HG02943 (cell line): ENCODE data around the gene AUTS2.

Source experiments
- ATAC-seq: cut with Tn5 transposase; IDR thresholded peaks from one replicate; pipeline ENCODE4 v1.9.1; 2021; ENCODE audit warnings: mild to moderate bottlenecking, low read depth, moderate library complexity; ENCODE audit not compliant: unreplicated experiment

AUTS2 gene

DNA sequence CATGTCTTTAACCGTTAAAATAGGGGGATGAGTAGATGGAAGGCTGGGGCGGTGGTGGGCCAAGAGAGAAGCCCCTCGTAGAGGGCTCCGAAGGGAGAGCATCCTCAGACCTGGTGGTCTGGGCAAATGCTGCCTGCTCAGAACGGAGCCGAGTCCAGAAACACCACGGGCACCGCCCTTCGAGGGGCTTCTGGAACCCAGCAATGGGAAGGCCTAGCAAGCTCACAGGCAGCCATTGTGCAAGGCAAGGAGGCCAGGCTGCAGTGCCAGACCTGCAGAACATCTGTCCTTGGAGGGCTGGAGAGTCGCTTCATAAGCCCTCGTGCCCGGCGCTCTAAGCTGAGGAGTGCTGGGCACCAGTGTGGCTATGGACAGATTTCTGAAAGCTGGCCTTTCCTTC, 889.6 kb downstream of the AUTS2 start:
- ATAC-seq: no peak

DNA sequence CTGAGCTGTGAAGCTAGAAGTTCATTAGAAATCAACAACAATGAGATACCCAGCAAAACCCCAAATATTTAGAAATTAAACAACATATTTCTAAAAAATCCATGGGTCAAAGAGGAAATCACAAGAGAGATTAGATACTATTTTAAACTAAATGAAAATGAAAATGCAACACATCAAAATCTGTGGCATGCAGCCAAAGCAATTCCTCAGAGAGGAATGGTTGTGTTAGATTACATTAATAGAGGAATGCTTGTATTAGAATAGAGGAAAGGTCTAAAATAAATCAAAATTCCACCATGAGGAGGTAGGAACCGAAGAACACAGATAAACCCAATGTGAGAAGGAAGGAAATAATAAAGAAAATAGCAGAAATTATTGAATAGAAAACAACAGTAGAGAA, 891.5 kb downstream of the AUTS2 start:
- ATAC-seq: no peak

DNA sequence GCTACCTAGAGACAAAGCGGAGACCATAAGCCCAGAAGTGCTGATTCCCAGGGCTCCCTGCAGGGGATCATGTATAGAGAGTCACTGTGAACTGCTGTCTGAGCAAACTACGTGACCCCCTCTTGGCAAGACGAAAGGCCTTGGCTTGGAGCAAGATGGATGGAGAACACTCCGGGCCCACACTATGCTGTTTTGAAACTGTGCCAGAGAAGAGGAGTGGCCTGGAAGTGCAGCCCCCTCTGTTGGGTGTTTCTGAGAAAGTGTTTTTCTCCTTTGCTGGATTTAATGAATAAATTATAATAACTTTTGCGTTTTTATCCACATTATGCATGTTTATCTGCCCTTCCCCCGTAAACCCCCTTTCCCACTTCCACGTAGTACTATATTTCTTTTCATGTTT, 894.4 kb downstream of the AUTS2 start:
- ATAC-seq: no peak

DNA sequence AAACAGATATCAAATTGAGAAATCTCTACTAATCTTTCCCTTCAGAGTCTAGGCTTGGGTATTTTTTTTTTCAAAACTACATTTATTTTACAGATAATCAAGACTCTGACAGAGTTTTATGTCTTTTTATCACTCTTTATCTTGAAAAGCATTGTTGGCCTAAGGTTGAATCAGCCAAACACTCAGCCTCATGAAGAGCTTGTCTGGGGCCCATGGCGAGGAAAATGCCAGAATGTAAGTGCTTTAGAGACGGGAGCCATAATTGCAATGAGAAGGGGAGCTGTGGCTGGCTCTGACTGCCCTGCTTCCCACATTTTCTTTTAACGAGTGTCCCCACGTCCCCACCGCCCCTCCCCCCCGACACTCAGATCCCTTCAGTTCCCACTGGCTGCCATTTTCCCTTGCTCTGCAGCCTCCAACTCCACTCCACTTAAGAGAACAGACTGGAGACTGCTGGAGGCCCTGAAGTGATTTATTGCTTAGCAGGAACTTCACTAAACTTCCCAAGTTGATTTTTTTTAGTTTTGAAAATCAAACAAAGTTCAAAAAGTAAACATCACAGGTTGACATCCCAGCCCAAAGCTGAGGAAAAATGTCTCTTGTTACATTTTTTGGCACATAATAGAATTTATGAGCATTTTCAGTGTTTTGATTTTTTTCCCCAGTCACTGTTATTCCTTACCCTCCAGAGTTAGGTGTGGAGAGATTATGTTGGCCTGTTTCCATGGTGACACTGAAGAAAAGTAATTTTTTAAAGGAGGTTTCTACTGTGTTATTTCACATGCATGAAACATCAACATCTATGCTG, 896.2 kb downstream of the AUTS2 start:
- ATAC-seq: no peak

DNA sequence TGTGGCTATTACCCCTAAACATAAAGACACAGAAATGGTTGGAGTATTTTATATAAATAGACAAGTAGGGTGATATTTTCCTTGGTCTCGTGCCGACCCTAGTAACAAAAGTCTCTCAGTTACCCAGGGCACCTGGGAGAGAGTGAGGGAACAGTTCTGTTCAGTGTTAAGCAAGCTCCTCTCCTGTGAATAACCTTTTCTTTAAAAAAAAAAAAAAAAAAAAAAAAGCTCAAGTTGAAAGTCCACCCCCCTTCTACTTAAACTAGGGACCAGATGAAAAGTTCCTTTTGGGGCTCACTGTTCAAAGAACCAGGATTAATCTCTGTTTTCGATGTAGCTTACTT, 896.7 kb downstream of the AUTS2 start:
- no peak for ATAC-seq

DNA sequence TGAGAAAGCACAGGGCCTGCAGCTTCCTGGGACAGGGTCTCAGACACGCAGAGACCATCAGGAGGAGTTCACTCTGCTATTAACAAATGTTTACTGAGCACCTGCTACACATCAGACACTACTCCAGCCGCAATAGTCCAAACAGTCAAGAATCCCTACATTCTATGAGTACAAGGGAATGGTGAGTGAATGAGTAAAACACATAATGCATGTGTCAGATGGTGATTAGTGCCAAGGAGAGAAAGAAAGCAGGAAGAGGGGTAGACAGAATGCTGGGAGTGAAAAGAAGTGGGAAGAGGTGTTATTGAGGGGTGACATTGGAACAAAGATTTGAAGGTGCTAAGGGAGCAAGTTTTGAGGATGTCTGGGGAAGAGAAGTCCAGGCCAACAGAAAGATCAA, 899.5 kb downstream of the AUTS2 start:
- no peak for ATAC-seq

DNA sequence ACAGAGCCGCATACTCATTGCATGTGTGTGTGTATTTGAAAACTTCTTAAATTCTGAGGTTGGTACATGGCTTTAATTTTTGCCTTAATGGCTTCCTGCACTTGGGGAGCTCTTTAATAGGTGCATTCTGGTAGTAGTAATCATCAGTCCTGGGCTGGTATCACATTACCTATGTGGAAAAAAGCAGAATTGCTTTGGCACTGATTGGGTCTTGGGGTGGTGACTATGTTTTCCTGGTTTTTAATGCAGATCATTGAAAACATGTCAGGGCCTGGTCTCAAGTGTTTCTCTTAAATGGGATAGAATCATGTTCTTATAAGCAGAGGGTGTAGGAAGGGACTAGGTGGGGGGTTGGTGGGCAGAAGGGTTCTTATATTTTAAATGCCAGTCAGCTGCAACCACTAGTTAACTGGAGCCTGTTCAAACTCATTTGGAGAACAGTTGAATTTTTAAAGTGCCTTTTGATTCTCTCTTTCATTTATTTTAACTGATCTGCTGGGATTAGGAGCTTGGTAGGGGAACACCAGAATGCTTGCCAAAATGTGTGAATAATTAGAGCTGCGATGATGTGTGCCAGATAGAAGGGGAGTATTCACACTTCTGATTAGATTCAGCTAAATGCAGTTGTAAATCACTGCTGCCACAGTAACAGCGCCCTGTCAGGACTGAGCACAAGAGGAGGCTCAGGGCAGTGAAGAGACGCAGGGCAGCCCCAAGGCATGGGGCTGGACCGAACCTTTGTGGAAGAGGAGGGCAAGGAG, 900.1 kb downstream of the AUTS2 start:
- no peak for ATAC-seq

DNA sequence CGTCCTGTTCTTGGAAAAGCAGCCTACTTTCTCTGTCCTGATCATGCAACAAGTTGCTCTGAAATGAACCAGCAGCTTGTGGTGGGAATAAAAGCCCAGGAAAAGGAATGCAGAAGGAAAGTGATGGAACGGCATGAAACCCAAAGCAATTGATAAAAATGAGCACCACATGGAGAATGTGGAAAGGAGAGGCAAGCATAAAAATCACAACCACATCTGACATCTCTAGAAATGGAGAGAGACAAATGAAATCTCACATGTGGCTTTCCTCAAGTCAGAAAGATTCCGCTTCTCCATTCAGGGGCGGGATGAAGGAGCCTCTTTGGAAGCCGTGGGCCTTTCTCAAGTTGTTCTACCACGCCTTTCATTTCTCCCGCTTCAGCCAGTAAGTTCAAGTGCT, 902.0 kb downstream of the AUTS2 start:
- no peak for ATAC-seq

DNA sequence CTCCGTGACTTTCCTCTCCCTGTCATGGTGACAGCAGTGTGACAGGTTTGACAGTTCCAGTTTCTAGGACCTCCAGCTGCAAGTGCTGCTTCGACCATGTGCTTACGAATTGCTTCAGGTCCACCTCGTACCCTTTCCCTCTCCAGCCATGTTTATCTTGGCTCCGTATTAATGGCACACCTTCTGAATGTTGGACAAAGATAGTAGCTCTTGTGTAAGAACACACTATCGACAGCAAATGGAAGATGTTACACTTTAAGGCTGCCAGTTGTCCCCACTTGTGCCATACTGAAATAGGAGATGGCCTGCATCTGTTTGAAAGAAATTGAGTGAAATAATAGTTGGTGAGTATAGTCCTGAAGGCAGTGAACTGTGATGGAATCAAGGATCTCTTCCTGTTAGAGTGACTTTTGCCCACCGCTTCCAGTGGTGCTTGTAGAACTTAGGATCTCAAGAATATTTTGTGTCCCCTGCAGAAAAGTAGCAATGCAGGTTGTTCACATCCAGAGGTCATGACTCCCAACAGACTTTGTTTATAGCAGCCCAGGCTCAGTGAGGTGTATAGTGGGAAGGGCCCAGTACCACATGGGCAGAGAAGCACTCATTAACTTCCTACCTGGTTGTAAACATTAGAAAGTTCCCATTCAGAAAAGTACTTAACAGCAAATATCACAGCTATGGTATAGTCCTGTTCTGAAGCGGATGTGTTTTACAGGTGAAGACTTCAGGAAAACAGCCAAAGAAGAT, 904.0 kb downstream of the AUTS2 start:
- ATAC-seq: no peak

DNA sequence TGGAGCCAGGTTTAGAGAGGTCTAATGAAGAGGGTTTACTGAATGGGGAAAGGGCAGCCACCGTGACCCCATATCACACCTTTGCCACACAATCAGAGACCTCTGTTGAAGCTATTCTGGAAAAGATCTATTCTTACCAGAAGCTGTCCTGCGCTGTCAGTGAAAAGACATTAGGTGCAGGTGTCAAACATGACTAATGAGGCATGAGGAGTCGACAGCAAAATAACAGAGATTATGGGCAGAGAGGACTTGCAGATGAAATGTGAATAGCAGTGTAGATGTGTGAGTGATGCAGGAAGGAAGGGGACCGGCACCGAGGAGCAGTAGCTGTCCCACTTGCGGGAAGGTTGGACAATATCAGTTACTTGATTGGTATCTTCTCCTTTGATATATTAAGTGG, 906.0 kb downstream of the AUTS2 start:
- ATAC-seq: no peak

DNA sequence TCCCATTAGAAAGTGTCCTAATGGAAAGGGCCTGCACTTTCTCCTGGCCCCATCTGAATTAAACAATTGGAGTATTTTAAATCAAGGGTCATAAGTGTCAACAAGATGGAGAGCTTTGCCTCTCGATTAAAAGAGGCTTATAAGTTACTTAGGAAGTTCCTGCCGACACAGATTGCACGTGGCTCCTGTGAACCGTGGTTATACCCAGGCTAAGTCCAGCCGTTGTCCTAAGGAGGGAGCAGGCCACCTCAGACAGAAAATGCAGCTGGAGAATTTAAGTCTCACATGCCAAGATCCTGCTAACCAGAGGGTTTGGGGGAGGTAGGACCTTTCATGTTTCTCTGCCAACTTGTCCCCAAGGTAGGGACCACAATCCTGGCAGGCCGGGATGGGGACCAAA, 907.2 kb downstream of the AUTS2 start:
- ATAC-seq: no peak

DNA sequence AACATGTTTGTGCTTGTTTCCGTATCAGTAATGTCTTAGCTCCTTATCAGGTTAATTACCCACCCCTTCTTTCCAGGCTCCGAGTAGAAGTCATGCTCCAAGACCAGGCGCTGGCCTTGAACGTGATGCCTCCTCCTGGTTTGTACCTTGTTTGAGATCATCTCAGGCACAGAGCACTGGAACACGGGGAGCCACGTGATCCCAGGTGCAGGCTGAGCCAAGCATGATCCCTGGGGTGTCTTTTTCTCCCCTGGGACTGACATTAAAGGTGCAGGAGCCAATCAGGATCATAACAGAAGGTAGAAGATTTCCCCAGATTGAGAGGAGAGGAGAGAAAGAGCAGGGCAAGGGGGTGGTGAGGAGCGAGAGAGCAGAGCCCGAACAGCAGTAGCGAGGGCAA, 907.6 kb downstream of the AUTS2 start:
- no peak for ATAC-seq

DNA sequence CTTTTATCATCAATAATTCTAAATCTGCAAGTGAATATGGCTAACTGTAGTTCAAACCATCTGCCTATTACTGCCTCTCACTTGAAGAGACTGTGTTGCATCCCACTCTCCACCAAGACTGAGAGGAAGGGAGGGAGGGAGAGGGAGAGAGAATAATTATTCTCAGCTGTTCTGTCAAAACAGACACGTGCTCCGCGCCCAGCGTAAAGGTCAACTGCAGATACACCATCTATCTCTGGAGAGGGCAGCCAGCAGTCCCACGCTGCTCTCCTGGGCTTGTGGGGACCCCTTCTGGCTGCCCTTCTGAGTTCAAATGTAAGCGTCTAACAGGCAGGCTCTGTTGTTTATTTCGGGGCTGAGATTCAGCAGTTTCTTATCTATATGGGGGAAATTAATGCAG, 908.2 kb downstream of the AUTS2 start:
- ATAC-seq: no peak

DNA sequence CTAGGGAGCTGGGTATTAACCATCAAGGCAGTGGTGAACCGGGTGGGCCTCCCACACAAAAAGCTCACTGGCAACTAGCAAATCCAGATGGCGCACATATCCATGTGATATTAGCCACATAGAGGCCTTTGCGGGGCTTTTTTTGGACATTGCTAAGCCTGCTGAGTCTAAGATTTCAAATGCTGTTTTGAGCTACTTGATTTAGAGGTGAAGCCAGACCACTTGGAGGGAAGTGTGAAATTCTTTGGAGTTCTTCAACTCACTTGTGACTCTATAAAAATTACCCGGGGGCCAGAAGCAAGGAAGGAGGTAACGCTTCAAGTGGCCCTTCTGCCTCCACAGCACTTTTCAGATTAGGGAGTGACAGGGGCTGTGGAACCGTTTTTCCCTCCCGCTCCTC, 913.9 kb downstream of the AUTS2 start:
- no peak for ATAC-seq

DNA sequence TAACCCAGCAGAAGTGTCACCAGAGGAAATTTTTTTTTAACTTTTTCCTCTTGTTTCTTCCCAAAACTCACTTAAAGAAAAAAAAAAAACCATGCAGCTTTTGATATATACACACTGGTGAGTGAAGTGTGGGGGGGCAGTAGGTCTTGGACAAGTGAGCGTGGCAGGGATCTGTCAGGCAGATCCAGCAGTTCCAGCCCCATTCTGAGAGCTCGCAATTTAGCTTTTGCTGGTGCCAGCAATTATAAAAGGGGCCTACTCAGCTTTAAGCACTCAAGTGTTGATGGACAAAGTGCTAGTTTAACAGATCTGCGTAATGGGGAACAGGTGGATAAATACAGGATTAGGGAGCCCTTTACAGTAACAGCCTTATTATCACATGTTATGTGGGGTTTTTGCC, 914.5 kb downstream of the AUTS2 start:
- no peak for ATAC-seq

DNA sequence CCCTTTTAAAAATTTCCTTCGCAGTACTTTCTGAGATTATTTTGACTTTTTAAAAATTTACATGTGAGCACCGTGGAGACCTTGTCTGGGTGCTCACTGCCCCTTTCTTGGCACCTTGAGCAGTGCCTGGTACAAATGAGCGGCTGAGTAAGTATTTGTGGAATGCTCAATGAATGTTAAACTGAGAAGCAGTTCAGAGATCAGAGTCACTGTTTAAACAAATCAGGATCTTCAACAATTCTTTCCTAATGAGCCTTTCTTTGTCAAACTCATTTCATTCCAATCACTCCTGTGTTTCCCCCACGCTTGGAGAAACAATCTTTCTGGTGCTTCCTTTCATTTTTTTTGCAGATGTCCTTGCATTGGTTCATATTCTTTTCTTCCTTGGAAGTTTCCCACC, 922.3 kb downstream of the AUTS2 start:
- no peak for ATAC-seq

DNA sequence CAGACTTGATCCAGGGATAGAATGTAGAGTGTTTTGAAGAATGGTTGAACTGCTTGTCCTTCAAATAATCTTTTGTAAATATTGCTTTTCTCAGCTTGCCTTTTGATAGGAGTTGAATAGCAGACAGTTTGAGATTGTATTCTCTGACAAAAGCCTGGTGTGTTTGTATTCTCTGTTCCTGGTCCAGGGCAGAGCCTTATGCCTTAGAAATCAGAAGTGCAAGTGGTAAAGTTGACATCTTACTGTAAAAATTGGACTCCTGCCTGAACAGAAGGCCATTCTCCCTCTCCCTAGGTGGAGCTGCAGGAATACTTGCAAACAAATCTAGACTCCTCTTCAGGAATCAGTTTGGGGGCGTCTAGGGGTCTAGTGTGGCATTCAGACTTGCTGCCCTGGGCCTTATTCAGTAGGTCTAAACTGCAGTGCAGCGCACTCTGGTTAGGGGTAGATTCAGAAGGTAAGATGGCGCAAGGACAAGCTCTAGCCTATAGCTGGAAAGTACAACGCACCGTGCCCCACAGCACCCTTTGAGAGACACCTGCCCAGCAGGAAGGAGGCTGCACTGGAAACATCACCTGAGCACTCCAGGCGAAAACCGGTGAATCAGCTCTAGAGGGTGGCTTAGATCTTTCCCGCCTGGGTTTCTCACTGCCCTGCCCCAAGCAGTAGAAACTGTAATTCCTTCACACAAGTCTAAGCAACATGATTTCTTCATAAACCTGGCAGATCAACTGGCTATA, 925.1 kb downstream of the AUTS2 start:
- ATAC-seq: no peak

DNA sequence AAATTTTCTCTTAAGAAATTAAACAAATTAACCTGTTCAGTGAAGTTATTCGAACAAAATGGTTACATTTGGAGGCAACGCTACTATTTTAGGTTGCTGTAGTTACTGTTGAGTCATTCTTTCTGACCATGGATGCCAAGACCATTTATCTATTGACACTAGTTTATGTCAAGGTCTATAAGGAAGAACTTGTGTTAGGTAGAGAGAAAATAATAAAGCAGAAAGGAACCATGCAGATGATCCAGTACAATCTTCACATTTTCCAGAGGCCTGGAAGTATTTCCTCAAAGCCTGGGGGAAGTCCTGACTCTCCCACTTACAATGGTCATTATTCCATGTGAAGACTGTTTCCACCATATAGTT, 925.7 kb downstream of the AUTS2 start:
- ATAC-seq: no peak

DNA sequence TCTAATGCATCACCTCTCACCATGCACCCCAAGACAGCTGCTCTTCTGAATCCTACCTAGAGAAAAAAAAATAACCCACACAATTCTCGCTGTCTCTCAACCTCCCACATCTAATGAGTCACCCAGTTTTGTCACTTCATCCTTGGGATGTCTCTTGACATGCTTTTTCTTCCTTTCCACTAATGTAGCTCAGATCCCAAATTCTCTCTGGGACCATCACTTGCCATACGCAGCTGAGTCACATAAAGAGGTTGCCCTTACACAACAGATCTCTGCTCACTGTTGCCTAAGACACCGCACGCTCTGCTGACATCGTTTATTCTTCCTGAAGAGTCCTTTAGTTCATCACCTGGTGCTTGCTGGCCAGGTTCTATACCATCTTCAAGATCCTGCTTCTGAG, 927.7 kb downstream of the AUTS2 start:
- no peak for ATAC-seq

DNA sequence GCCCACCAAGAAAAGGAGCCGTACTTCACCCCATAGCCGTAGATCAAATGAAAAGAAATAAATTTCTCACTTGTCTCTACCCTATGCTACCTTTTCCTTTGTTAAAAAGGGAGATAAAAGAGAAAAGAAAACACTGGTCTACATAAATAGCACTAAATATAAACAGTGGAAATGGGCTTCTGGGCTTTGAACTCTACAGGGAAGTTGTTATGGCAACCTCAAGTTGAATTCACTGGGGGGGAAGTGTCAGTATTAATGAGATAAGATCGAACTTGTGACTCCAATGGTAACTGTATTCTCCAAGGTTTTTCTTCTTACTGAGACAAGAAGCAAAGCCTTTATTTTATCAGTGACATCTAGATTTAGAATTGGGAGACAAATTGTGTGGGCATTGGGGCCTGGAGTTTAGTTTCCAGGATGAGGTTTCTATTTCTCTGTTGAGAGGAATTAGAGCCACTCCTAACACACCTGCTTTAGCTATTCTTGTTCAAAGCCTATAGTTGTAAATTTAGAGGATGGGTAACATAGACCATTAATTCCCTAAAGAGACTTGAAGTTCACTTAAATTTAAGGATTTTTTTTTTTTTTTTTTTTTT, 929.3 kb downstream of the AUTS2 start:
- no peak for ATAC-seq

DNA sequence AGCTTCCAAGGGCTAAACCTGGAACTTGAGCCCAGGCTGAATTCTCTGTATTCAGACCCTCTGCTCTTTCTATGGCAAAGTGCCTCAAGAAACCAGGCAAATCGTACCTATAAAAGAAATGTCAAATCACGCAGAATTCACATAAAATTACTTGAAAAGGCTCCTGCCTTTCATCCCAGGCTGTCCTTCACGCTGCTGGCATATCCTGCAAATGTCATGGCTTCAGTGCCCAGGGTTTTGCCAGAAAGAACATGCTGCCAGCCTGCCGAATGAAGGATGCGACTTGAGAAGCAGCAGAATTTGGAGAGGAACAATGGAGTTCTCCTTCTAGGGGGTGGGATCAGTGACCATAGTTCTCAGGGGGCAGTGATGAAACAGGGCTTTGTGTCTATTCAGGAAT, 931.2 kb downstream of the AUTS2 start:
- ATAC-seq: no peak
